DND-41 (cell line): ENCODE data around the gene KRT81.
"Not testable (repeated sequence)": the region's sequence is repeated elsewhere in the genome, so short reads cannot be mapped to it uniquely, and the experiment has no call there.

Experiments used
- ATAC-seq: fragments of 200-7000 bp; cut with Tn5 transposase; 3 replicates; pipeline ENCODE4 v1.9.1; 2021; ENCODE audit warnings: low read depth; ENCODE audit not compliant: insufficient read depth
- DNase-seq: peaks from one replicate; pipeline ENCODE4 v3.0.0-alpha.2; 2020
- H2AFZ ChIP-seq: 2 replicates; pipeline ENCODE4 v1.6.0; 2012; ENCODE audit warnings: low read depth, low read length
- H3K27ac ChIP-seq: 2 replicates; pipeline ENCODE4 v1.5.1; 2012; ENCODE audit warnings: low read length, inconsistent platforms
- H3K27me3 ChIP-seq: fragments of 200-600 bp; sonication (generic); 2 replicates; pipeline ENCODE4 v1.6.0; 2012; ENCODE audit warnings: low read length, mild to moderate bottlenecking, inconsistent platforms; ENCODE audit not compliant: insufficient read depth, poor library complexity
- H3K36me3 ChIP-seq: 2 replicates; pipeline ENCODE4 v1.5.1; 2012; ENCODE audit warnings: low read length, inconsistent platforms; ENCODE audit not compliant: insufficient read depth
- H3K4me1 ChIP-seq: 2 replicates; pipeline ENCODE4 v1.5.1; 2012; ENCODE audit warnings: mild to moderate bottlenecking, low read length; ENCODE audit not compliant: insufficient read depth
- H3K4me2 ChIP-seq: 2 replicates; pipeline ENCODE4 v1.6.0; 2012; ENCODE audit warnings: mild to moderate bottlenecking, moderate library complexity, low read length, inconsistent platforms; ENCODE audit not compliant: insufficient read depth
- H3K4me3 ChIP-seq, 2 experiments: fragments of 200-600 bp in 1 of 2; shearing (Covaris generic) in 1 of 2; 2 replicates each; pipeline ENCODE4 v1.5.1; 2012 to 2016; ENCODE audit warnings: inconsistent platforms in 2 of 2, low read length in 2 of 2, mild to moderate bottlenecking in 2 of 2, low read depth in 1 of 2, moderate library complexity in 1 of 2
- H3K79me2 ChIP-seq: 2 replicates; pipeline ENCODE4 v1.6.0; 2012; ENCODE audit warnings: low read length, inconsistent platforms; ENCODE audit not compliant: insufficient read depth
- H3K9ac ChIP-seq: 2 replicates; pipeline ENCODE4 v1.6.0; 2012; ENCODE audit warnings: low read depth, mild to moderate bottlenecking, inconsistent platforms, low read length, moderate library complexity
- H3K9me3 ChIP-seq: 2 replicates; pipeline ENCODE4 v1.5.1; 2012; ENCODE audit warnings: low read length, moderate library complexity, mild to moderate bottlenecking, inconsistent platforms; ENCODE audit not compliant: insufficient read depth, severe bottlenecking
- H4K20me1 ChIP-seq: 2 replicates; pipeline ENCODE4 v1.6.0; 2012; ENCODE audit warnings: low read length; ENCODE audit not compliant: insufficient read depth
- EZH2 ChIP-seq: IDR thresholded peaks from 3 replicates; pipeline ENCODE4 v1.6.1; 2012; ENCODE audit warnings: borderline replicate concordance, low read depth, mild to moderate bottlenecking, moderate library complexity, low read length, inconsistent platforms; ENCODE audit not compliant: severe bottlenecking
- TF ChIP-seq, protein P1 (sequence below): IDR thresholded peaks from 2 replicates; pipeline ENCODE4 v1.5.1; 2012; ENCODE audit warnings: borderline replicate concordance, low read length, moderate library complexity, mild to moderate bottlenecking; ENCODE audit not compliant: poor library complexity, severe bottlenecking; ENCODE audit errors: extremely low read depth

Gene KRT81

DNA sequence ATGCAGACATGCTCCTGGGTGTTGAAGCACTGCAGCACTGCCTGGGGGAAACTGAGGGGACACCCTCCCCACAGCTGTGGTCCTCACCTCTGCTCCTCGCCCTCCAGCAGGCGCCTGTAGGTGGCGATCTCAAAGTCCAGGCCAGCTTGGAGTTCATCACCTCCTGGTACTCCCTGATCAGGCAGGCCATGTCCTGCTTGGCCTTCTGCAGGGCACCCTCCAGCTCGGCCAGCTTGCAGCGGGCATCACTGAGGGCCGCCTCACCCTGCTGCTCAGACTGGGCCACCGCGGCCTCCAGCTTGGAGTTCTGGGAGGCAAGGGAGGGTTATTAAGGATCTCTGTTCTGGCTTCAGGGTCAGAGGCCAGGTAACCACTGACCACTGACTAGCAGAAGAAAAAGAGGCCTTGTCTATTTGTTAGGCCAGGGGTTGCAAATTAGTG is 39.1 kb downstream of the KRT81 start:
- H2AFZ ChIP-seq, H3K9me3 ChIP-seq, ATAC-seq, H3K36me3 ChIP-seq, H4K20me1 ChIP-seq, H3K4me2 ChIP-seq, H3K4me1 ChIP-seq, H3K79me2 ChIP-seq, H3K27ac ChIP-seq, H3K9ac ChIP-seq, H3K4me3 ChIP-seq, H3K27me3 ChIP-seq: not testable (repeated sequence)
- peak; percentile 8 for DNase-seq
- TF ChIP-seq, protein P1, sequence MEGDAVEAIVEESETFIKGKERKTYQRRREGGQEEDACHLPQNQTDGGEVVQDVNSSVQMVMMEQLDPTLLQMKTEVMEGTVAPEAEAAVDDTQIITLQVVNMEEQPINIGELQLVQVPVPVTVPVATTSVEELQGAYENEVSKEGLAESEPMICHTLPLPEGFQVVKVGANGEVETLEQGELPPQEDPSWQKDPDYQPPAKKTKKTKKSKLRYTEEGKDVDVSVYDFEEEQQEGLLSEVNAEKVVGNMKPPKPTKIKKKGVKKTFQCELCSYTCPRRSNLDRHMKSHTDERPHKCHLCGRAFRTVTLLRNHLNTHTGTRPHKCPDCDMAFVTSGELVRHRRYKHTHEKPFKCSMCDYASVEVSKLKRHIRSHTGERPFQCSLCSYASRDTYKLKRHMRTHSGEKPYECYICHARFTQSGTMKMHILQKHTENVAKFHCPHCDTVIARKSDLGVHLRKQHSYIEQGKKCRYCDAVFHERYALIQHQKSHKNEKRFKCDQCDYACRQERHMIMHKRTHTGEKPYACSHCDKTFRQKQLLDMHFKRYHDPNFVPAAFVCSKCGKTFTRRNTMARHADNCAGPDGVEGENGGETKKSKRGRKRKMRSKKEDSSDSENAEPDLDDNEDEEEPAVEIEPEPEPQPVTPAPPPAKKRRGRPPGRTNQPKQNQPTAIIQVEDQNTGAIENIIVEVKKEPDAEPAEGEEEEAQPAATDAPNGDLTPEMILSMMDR = peak; percentile 36

DNA sequence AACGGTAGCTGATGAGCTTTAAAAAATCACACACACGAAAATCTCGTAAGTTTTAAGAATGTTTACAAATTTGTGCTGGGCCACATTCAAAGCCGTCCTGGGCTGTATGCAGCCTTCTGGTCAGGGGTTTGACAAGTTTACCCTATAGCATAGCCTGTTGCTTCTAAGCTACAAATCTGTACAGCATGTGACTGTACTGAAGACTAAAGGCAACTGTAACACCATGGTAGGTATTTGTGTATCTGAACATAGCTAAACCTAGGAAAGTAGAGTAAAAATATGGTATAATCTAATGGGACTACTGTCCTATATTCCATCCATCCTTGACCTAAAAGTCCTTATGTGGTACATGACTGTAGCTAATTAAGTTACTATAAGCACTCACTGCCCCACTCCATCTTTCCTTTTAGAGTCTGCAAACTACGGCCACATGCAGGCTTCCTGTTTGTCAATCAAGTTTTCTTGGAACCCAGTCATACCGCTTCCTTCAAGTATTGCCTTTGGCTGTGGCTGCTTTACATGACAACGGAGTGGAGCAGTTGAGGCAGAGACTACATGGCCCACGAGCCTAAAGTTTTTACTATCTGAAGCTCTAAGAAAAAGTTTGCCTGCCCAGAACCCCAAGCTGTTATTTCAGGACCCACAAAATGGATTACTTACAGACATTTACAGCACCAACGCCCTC is 39.8 kb downstream of the KRT81 start:
- H3K27me3 ChIP-seq = no peaks in the 10 kb centered on the region
- no peak overlapping the region for H3K27ac ChIP-seq
- H2AFZ ChIP-seq = no peak overlapping the region
- no peaks in the 10 kb centered on the region for H4K20me1 ChIP-seq
- no peak overlapping the region for H3K9ac ChIP-seq
- no peak for DNase-seq
- H3K4me3 ChIP-seq = no peak overlapping the region
- no peak overlapping the region for H3K4me2 ChIP-seq
- H3K36me3 ChIP-seq = no peaks in the 10 kb centered on the region
- H3K4me1 ChIP-seq = no peaks in the 10 kb centered on the region
- no peaks in the 10 kb centered on the region for H3K79me2 ChIP-seq
- peak; percentile 45; the same call in 1 of the 3 replicates for ATAC-seq
- no peak for TF ChIP-seq EZH2
- TF ChIP-seq, protein P1 = no peak
- no peaks in the 10 kb centered on the region for H3K9me3 ChIP-seq

DNA sequence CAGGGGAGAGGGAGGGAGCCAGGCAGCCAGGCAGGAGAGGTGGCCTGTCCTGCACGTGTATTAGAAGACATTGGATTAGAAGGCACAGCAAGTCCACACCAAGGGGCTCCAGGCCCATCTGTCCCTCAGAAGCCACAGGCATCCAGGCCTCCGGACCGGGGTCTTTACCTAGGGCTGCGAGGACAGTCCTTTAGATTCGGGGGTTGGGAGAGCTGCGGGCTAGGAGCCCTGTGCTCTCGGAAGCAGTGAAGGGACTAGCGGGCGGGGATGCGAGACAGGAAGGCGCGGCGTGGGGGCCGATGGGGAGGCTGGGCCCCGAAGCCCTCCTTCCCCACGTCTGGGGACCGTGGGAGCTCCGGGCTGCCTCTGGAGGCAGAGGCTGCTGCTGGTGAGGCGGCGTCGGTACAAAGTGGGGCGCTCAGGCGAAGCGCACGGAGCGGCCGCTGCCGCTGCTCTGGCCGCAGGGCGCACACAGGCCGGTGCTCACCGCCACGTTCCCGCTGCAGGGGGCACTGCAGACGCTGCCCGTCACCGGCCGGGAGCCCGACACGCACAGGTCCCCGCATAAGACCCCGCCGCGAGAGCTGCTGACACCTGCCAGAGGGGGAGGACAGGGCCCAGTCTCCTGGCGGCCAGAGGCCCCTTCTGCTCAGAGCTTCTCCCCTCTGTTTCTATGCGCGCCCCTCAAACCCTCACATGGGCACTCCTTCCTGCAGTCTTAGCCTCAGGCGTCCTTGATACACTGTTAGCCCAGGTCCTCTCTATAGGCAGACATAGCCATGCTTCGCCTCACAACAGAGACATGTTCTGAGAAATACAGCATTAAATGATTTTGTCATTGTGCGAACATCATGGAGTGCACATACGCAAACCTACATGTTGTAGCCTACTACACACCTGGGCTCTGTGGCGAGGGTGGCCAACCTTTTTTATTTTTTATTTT is 41.0 kb downstream of the KRT81 start:
- no peak for DNase-seq
- peaks cover 6% of the 10 kb centered on the region for H3K27me3 ChIP-seq
- no peaks in the 10 kb centered on the region for H4K20me1 ChIP-seq
- no peak overlapping the region for H2AFZ ChIP-seq
- no peaks in the 10 kb centered on the region for H3K36me3 ChIP-seq
- no peaks in the 10 kb centered on the region for H3K4me1 ChIP-seq
- H3K9ac ChIP-seq = no peak overlapping the region
- H3K4me3 ChIP-seq = no peak overlapping the region
- TF ChIP-seq EZH2 = no peak
- TF ChIP-seq, protein P1 = no peak
- no peak overlapping the region for H3K27ac ChIP-seq
- no peak overlapping the region for H3K4me2 ChIP-seq
- no peaks in the 10 kb centered on the region for H3K9me3 ChIP-seq
- no peaks in the 10 kb centered on the region for H3K79me2 ChIP-seq
- no peak for ATAC-seq
